WTC11 (cell line): ENCODE data around the gene KRTAP10-10. TPM values are rescaled to one million over a fixed set of nuclear protein-coding genes. Genes with fewer than 3 reads are reported as not detected.
A peak's percentile ranks its signal among the peaks of the same experiment; 100 is the strongest.

ENCODE experiments used
- ATAC-seq: fragments of 200-7000 bp; cut with Tn5 transposase; 2 replicates; pipeline ENCODE4 v1.10.0; 2021; ENCODE audit warnings: mild to moderate bottlenecking, moderate library complexity
- CTCF ChIA-PET: fragments of 300-600 bp; sonication (Branson Sonifier 250); formaldehyde crosslinking; loops from one replicate; lab custom pipeline; 2021; ENCODE audit warnings: antibody characterized with exemption; lab: Charles Lee
- POLR2A ChIA-PET: fragments of 350-600 bp; sonication (Branson Sonifier 250); formaldehyde crosslinking; loops from one replicate; lab custom pipeline; 2021; ENCODE audit warnings: antibody characterized with exemption; lab: Charles Lee
- DNase-seq: peaks from one replicate; pipeline ENCODE4 v3.0.0; 2021; ENCODE audit warnings: low spot score
- H3K27ac Mint-ChIP-seq: 2 replicates; pipeline ENCODE4 v1.8.0; 2021; ENCODE audit warnings: mixed read lengths
- H3K27me3 Mint-ChIP-seq: 2 replicates; pipeline ENCODE4 v1.8.0; 2021; ENCODE audit warnings: low read depth, mild to moderate bottlenecking, moderate library complexity, mixed read lengths
- H3K36me3 Mint-ChIP-seq: 2 replicates; pipeline ENCODE4 v1.8.0; 2021; ENCODE audit warnings: mixed read lengths
- H3K4me1 Mint-ChIP-seq: 2 replicates; pipeline ENCODE4 v1.8.0; 2022; ENCODE audit warnings: mixed read lengths
- H3K4me3 Mint-ChIP-seq: 2 replicates; pipeline ENCODE4 v1.8.0; 2021; ENCODE audit warnings: mild to moderate bottlenecking, moderate library complexity, mixed read lengths
- H3K9me3 Mint-ChIP-seq: 2 replicates; pipeline ENCODE4 v1.8.0; 2021; ENCODE audit warnings: mixed read lengths
- ATF1 ChIP-seq: sonication (generic); formaldehyde crosslinking; IDR thresholded peaks from 2 replicates; pipeline ENCODE4 v1.8.1; 2023; ENCODE audit warnings: mild to moderate bottlenecking, moderate library complexity, missing genetic modification reagents
- ATF3 ChIP-seq: sonication (generic); formaldehyde crosslinking; conservative IDR thresholded peaks from 2 replicates; pipeline ENCODE4 v1.8.1; 2022; ENCODE audit warnings: mild to moderate bottlenecking, missing genetic modification reagents
- CDX4 ChIP-seq: fragments of 250-450 bp; sonication (Bioruptor Pico); IDR thresholded peaks from 2 replicates; pipeline ENCODE4 v1.9.0; 2021; ENCODE audit warnings: moderate library complexity, mild to moderate bottlenecking, inconsistent platforms, borderline replicate concordance
- CTCF ChIP-seq: fragments of 200-600 bp; IDR thresholded peaks from 2 replicates; pipeline ENCODE4 v1.8.0; 2022; ENCODE audit warnings: antibody characterized with exemption
- FOXP1 ChIP-seq: sonication (generic); formaldehyde crosslinking; IDR thresholded peaks from 2 replicates; pipeline ENCODE4 v1.8.0; 2022; ENCODE audit warnings: missing genetic modification reagents, mild to moderate bottlenecking, moderate library complexity, borderline replicate concordance
- GABPB1 ChIP-seq: sonication (generic); formaldehyde crosslinking; IDR thresholded peaks from 2 replicates; pipeline ENCODE4 v1.8.1; 2023; ENCODE audit warnings: mild to moderate bottlenecking, missing genetic modification reagents
- HMGA2 ChIP-seq: fragments of 250-450 bp; sonication (Bioruptor Pico); IDR thresholded peaks from 2 replicates; pipeline ENCODE4 v1.4.0; 2021; ENCODE audit warnings: mild to moderate bottlenecking, moderate library complexity
- IRF1 ChIP-seq: sonication (generic); formaldehyde crosslinking; IDR thresholded peaks from 2 replicates; pipeline ENCODE4 v1.8.0; 2023; ENCODE audit warnings: missing genetic modification reagents
- IRF2 ChIP-seq: sonication (generic); formaldehyde crosslinking; IDR thresholded peaks from 2 replicates; pipeline ENCODE4 v1.8.0; 2022; ENCODE audit warnings: low read depth, missing genetic modification reagents, borderline replicate concordance
- MXD4 ChIP-seq: fragments of 250-450 bp; sonication (Bioruptor Pico); IDR thresholded peaks from 2 replicates; pipeline ENCODE4 v1.8.0; 2021; ENCODE audit warnings: mild to moderate bottlenecking, moderate library complexity, borderline replicate concordance
- NR3C1 ChIP-seq: sonication (generic); formaldehyde crosslinking; conservative IDR thresholded peaks from 2 replicates; pipeline ENCODE4 v1.8.1; 2023; ENCODE audit warnings: low read depth, mild to moderate bottlenecking, missing genetic modification reagents
- PREB ChIP-seq: sonication (generic); formaldehyde crosslinking; IDR thresholded peaks from 2 replicates; pipeline ENCODE4 v1.8.1; 2022; ENCODE audit warnings: mild to moderate bottlenecking, missing genetic modification reagents, moderate library complexity, borderline replicate concordance
- SMAD3 ChIP-seq: sonication (generic); formaldehyde crosslinking; IDR thresholded peaks from 2 replicates; pipeline ENCODE4 v1.8.0; 2022; ENCODE audit warnings: missing genetic modification reagents, mild to moderate bottlenecking, borderline replicate concordance
- SMAD4 ChIP-seq: sonication (generic); formaldehyde crosslinking; IDR thresholded peaks from 2 replicates; pipeline ENCODE4 v1.8.0; 2022; ENCODE audit warnings: mild to moderate bottlenecking, missing genetic modification reagents
- SOX15 ChIP-seq: fragments of 250-450 bp; sonication (Bioruptor Pico); IDR thresholded peaks from 2 replicates; pipeline ENCODE4 v1.9.0; 2021; ENCODE audit warnings: mild to moderate bottlenecking
- TEAD1 ChIP-seq: sonication (generic); formaldehyde crosslinking; IDR thresholded peaks from 2 replicates; pipeline ENCODE4 v1.8.0; 2022; ENCODE audit warnings: mild to moderate bottlenecking, missing genetic modification reagents
- TP53 ChIP-seq: sonication (generic); formaldehyde crosslinking; IDR thresholded peaks from 2 replicates; pipeline ENCODE4 v1.8.1; 2023; ENCODE audit warnings: mild to moderate bottlenecking, missing genetic modification reagents
- USF1 ChIP-seq: sonication (generic); formaldehyde crosslinking; IDR thresholded peaks from 2 replicates; pipeline ENCODE4 v1.8.0; 2022; ENCODE audit warnings: mild to moderate bottlenecking, missing genetic modification reagents
- USF2 ChIP-seq: sonication (generic); formaldehyde crosslinking; IDR thresholded peaks from 2 replicates; pipeline ENCODE4 v1.8.1; 2023; ENCODE audit warnings: mild to moderate bottlenecking, missing genetic modification reagents, moderate library complexity
- ZNF121 ChIP-seq: sonication (generic); formaldehyde crosslinking; IDR thresholded peaks from 2 replicates; pipeline ENCODE4 v1.8.0; 2023; ENCODE audit warnings: missing genetic modification reagents
- ZNF138 ChIP-seq: sonication (generic); formaldehyde crosslinking; conservative IDR thresholded peaks from 2 replicates; pipeline ENCODE4 v1.8.1; 2022; ENCODE audit warnings: mild to moderate bottlenecking, moderate library complexity, missing genetic modification reagents
- ZNF219 ChIP-seq: sonication (generic); formaldehyde crosslinking; IDR thresholded peaks from 2 replicates; pipeline ENCODE4 v1.8.0; 2023; ENCODE audit warnings: missing genetic modification reagents, mild to moderate bottlenecking, borderline replicate concordance
- ZNF416 ChIP-seq: fragments of 250-450 bp; sonication (Bioruptor Pico); IDR thresholded peaks from 2 replicates; pipeline ENCODE4 v1.9.0; 2021; ENCODE audit warnings: mild to moderate bottlenecking, inconsistent platforms
- total RNA-seq: library from RNA; stranded (reverse); gene quantifications from 3 replicates; pipeline ENCODE4 v1.2.3, GENCODE V29; 2021
- TF ChIP-seq, protein P1 (sequence below): sonication (generic); formaldehyde crosslinking; IDR thresholded peaks from 2 replicates; pipeline ENCODE4 v1.8.1; 2022; ENCODE audit warnings: low read depth, missing genetic modification reagents, borderline replicate concordance

The KRTAP10-10 gene
- total RNA-seq, 1 experiment from 2014 or later, result not detected

DNA sequence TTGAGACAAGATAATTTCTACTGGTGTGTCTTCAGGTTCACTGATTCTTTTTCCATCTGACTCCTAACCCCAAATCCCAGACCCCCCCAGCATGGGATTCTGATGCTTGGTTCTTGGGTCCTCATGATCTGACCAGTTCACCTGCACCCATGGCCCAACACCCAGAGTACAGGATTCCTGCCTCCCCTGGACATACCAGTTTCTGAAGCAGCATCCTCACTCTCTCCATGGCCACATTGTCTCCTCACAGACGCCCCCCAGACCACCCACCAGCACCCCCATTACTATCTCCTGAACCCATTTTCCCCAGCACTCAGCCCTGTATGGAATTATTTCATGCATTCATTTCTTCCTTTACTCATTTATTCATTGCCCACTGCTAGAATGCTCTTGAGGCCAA lies 19.7 kb downstream of the KRTAP10-10 start (continued):
- no peak for TF ChIP-seq MXD4 (CRISPR knock-in tag)
- no peak for TF ChIP-seq IRF2 (CRISPR knock-in tag)
- no peak for TF ChIP-seq FOXP1 (CRISPR knock-in tag)
- TF ChIP-seq ZNF138 (CRISPR knock-in tag), result no peak
- TF ChIP-seq CTCF, result no peak
- TF ChIP-seq ATF1 (CRISPR knock-in tag), result no peak

DNA sequence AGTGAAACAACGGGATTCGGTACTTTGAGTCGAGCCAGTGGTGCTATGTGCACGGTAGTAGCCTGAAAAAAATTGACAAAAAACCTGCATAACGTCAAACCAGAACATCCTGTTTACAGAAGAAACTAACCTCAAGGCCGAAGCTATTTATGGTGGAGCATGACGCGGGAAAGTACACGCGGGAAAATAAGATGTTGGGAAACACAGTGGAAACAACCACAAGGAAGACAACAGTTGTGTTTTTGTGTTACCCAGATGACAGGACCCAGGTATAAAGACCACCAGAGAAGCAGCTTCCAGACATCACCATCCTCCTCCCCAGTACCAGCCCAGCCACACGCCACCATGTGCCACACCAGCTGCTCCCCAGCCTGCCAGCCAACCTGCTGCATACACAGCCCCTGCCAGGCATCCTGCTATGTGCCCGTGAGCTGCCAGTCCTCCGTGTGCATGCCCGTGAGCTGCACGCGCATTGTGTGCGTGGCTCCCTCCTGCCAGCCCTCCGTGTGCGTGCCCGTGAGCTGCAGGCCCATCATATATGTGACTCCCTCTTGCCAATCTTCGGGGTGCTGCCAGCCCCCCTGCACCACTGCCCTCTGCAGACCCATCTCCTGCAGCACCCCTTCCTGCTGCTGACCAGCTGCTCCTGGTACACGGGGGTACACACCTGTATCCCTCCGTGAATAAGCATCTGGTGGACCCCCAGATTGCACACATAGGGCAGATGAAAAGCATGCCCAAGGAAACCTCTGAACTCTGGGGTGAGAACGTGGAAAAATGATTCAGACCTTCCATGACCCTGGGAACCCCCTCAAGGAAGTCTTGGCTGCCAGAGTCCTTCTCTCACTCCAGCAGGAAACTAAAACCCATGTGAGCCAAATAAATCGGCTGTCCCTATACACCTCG lies 20.7 kb downstream of the KRTAP10-10 start, which contains the start of gene KRTAP12-3:
KRTAP12-3 (plus strand) TSS at position 298 of the 906 bp plus-strand sequence; CDS start at position 346, 48 bp downstream.
- TF ChIP-seq NR3C1 (CRISPR knock-in tag), result no peak
- TF ChIP-seq ATF1 (CRISPR knock-in tag), result no peak
- TF ChIP-seq USF2 (CRISPR knock-in tag), result no peak
- TF ChIP-seq TP53 (CRISPR knock-in tag), result no peak
- no peak for TF ChIP-seq ATF3
- no peak for TF ChIP-seq SOX15
- TF ChIP-seq HMGA2 (CRISPR knock-in tag), result no peak
- no peak for TF ChIP-seq SMAD4 (CRISPR knock-in tag)
- no peak for TF ChIP-seq GABPB1
- TF ChIP-seq ZNF416, result no peak
- no peak for TF ChIP-seq TEAD1 (CRISPR knock-in tag)
- TF ChIP-seq USF1 (CRISPR knock-in tag), result no peak
- TF ChIP-seq SMAD3 (CRISPR knock-in tag), result no peak
- TF ChIP-seq, all 79 proteins: peak for 0
- CTCF ChIA-PET, result no interaction called here
- peaks cover 39% of the 10 kb centered on the region for H3K4me1 Mint-ChIP-seq
- H3K27ac Mint-ChIP-seq, result peak within 1 kb of the TSS; percentile 69
- POLR2A ChIA-PET, result no interaction called here
- no peak within 1 kb of the TSS for H3K4me3 Mint-ChIP-seq
- peaks cover 8% of the 10 kb centered on the region for H3K27me3 Mint-ChIP-seq
- H3K9me3 Mint-ChIP-seq, result peaks cover 22% of the 10 kb centered on the region
- DNase-seq, result no peak
- ATAC-seq, result no peak
- H3K36me3 Mint-ChIP-seq, result peaks cover 23% of the 10 kb centered on the region

- H3K27ac Mint-ChIP-seq, result peak overlapping the region; percentile 69
- no peak overlapping the region for H3K4me3 Mint-ChIP-seq
- ATAC-seq (no peak), DNase-seq (no peak)
- ChIA-PET CTCF (no interaction called here), POLR2A (no interaction called here)
- H3K9me3 Mint-ChIP-seq, result peaks cover 18% of the 10 kb centered on the region
- peaks cover 39% of the 10 kb centered on the region for H3K4me1 Mint-ChIP-seq
- H3K27me3 Mint-ChIP-seq, result peaks cover 4% of the 10 kb centered on the region; the same call in 1 of the 2 replicates
- peaks cover 20% of the 10 kb centered on the region for H3K36me3 Mint-ChIP-seq
- TF ChIP-seq SOX15 (no peak), IRF1 (CRISPR knock-in tag) (no peak), PREB (no peak), CDX4 (CRISPR knock-in tag) (no peak), NR3C1 (CRISPR knock-in tag) (no peak), SMAD3 (CRISPR knock-in tag) (no peak), ZNF121 (CRISPR knock-in tag) (no peak), ZNF219 (CRISPR knock-in tag) (no peak)
- TF ChIP-seq, protein P1, sequence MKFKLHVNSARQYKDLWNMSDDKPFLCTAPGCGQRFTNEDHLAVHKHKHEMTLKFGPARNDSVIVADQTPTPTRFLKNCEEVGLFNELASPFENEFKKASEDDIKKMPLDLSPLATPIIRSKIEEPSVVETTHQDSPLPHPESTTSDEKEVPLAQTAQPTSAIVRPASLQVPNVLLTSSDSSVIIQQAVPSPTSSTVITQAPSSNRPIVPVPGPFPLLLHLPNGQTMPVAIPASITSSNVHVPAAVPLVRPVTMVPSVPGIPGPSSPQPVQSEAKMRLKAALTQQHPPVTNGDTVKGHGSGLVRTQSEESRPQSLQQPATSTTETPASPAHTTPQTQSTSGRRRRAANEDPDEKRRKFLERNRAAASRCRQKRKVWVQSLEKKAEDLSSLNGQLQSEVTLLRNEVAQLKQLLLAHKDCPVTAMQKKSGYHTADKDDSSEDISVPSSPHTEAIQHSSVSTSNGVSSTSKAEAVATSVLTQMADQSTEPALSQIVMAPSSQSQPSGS (CRISPR knock-in tag), result no peak
Measured at GRCh38 chr21:44658541-44658910, 21.4 kb downstream of the KRTAP10-10 start.
